ENCODE data around the gene POU2F1. TPM values are rescaled to one million over a fixed set of nuclear protein-coding genes. Genes with fewer than 3 reads are reported as not detected.

POU2F1 gene
- total and polyA plus RNA-seq, 7 donors = 2.3 to 35.5 (median 15.0) TPM

DNA sequence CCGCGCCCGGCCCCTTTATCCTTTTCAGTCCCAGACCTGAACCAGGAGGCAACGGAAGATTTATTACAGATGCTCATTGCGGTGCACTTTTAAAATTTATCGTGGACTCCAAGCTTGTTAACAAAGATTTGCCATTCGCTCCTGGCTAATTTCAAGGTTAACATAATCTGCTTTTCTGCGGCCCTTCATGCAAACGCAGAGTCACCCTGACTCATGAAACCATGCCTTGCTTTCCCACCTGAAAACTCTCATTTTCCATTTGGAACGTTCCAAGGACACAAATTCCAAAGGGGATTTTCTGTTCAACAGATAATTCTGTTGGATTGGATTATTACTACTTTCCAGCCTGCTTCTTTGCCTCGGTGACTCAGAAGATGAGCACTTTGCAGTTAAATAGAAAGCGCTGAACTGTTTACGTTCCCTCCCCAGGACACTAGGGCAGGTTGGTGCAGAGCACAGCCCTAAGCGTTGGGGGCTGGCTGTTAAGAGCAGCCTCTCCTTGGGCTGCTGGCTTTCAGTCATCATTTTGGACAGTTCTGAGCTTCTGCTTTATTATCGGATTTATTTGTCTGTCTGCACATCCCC is 246.5 kb downstream of the POU2F1 start:
- peak; percentile 12 for DNase-seq
- 85 to 91% methylated on average over 15 of the region's 15 CpGs for WGBS, 2 donors
- H3K36me3 ChIP-seq = no peaks in the 10 kb centered on the region
- peak overlapping the region in 2 of 4 donors; percentile 1 to 31 for H3K27ac ChIP-seq
- intact Hi-C loops (cut with DNase I) = no loop called here
- TF ChIP-seq POLR2AphosphoS5 (IDR thresholded peaks at IDR 0.05) (no peak), EP300 (IDR thresholded peaks at IDR 0.05) (no peak), POLR2A (IDR thresholded peaks at IDR 0.05) (no peak)
- TF ChIP-seq, protein P1, sequence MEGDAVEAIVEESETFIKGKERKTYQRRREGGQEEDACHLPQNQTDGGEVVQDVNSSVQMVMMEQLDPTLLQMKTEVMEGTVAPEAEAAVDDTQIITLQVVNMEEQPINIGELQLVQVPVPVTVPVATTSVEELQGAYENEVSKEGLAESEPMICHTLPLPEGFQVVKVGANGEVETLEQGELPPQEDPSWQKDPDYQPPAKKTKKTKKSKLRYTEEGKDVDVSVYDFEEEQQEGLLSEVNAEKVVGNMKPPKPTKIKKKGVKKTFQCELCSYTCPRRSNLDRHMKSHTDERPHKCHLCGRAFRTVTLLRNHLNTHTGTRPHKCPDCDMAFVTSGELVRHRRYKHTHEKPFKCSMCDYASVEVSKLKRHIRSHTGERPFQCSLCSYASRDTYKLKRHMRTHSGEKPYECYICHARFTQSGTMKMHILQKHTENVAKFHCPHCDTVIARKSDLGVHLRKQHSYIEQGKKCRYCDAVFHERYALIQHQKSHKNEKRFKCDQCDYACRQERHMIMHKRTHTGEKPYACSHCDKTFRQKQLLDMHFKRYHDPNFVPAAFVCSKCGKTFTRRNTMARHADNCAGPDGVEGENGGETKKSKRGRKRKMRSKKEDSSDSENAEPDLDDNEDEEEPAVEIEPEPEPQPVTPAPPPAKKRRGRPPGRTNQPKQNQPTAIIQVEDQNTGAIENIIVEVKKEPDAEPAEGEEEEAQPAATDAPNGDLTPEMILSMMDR (IDR thresholded peaks at IDR 0.05) = no peak
- no peaks in the 10 kb centered on the region for H3K27me3 ChIP-seq
- H3K4me3 ChIP-seq = no peak overlapping the region
- no peaks in the 10 kb centered on the region for H3K9me3 ChIP-seq
- peaks cover 0 to 6% (median 0%) of the 10 kb centered on the region in 4 donors for H3K4me1 ChIP-seq

DNA sequence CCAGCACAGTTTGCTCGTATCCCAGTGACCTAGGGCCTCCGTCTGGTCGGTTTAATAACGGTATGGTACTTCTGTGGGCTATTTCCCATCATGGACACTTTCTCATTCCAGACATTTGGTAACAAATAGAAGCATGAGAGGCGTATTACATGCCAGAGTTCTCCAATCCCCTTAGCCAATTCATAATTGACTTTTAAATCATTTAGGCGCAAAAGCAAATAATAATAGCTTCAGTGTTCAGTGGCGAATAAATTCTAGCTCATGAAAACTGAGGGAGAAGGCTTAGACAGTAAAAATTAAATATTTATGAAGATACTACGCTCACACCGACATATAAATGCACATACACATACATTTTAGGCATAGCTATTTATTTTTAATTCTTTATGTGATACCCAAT is 247.1 kb downstream of the POU2F1 start:
- no peak for TF ChIP-seq POLR2A (IDR thresholded peaks at IDR 0.05)
- no peak for TF ChIP-seq EP300 (IDR thresholded peaks at IDR 0.05)
- TF ChIP-seq POLR2AphosphoS5 (IDR thresholded peaks at IDR 0.05) = no peak
- TF ChIP-seq, protein P1 (IDR thresholded peaks at IDR 0.05) = no peak
- H3K36me3 ChIP-seq = no peaks in the 10 kb centered on the region
- no peak for DNase-seq
- H3K4me3 ChIP-seq = no peak overlapping the region
- no peaks in the 10 kb centered on the region for H3K9me3 ChIP-seq
- peak overlapping the region in 1 of 4 donors; percentile 31 for H3K27ac ChIP-seq
- intact Hi-C loops (cut with DNase I) = no loop called here
- WGBS, 2 donors = 79 to 84% methylated on average over 9 of the region's 9 CpGs
- peaks cover 0 to 6% (median 0%) of the 10 kb centered on the region in 4 donors for H3K4me1 ChIP-seq
- H3K27me3 ChIP-seq = no peaks in the 10 kb centered on the region

DNA sequence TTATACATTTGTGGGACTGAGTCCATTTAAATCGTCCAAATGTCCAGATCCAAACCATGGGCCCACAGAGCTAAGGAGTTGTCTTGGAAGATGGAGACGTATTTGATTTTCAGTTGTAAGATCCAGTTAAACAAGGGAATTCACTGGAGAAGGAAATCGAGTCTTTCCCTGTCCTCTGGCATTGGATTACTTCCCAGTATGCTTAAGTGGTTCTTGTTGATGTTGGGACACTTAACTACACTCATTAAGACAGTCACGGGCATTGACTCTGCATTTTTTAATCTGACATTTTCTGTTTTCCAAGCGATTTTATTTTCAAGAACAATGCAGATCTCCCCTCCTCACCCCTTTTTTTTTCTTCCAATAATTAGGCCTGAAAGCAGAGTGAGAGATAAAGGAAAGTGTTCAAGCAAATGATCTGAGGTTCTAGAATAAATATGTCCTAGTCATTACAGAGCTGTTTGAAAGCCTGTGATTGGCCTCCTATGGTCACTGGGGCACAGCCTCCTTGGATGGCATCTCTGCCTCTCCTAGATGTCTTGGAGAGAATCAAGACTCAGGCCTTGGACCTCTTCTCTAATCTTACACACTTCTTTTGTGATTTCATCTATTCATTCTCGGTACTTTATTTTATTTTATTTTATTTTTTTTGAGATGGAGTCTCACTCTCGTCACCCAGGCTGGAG is 248.7 kb downstream of the POU2F1 start:
- TF ChIP-seq POLR2A (IDR thresholded peaks at IDR 0.05) = no peak
- no peak for TF ChIP-seq POLR2AphosphoS5 (IDR thresholded peaks at IDR 0.05)
- no peak for TF ChIP-seq EP300 (IDR thresholded peaks at IDR 0.05)
- TF ChIP-seq, protein P1 (IDR thresholded peaks at IDR 0.05) = no peak
- Histone ChIP-seq H3K27ac (no peak overlapping the region), H3K36me3 (no peaks in the 10 kb centered on the region), H3K4me3 (no peak overlapping the region), H3K27me3 (no peaks in the 10 kb centered on the region), H3K9me3 (no peaks in the 10 kb centered on the region), H3K4me1 (peaks cover 0 to 6% (median 0%) of the 10 kb centered on the region in 4 donors)
- WGBS, 2 donors = 79 to 81% methylated on average over 7 of the region's 7 CpGs
- DNase-seq = peak; percentile 2
- intact Hi-C loops (cut with DNase I) = no loop called here

DNA sequence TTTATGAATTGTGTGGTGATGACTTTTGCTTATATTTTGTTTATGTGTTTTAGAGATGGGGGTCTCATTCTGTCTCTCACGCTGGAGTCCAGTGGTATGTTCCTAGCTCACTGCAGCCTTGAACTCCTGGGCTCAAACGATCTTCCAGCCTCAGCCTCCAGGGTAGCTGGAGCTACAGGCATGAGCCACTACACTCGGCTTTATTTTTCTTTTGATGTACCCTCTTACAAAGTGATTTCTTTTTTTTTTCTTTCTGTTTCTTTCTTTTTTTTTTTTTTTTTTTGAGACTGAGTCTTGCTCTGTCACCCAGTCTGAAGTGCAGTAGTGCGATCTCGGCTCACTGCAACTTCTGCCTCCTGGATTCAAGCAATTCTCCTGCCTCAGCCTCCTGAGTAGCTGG is 250.9 kb downstream of the POU2F1 start:
- H3K4me1 ChIP-seq = peaks cover 0 to 6% (median 0%) of the 10 kb centered on the region in 4 donors
- intact Hi-C loops (cut with DNase I) = no loop called here
- no peaks in the 10 kb centered on the region for H3K9me3 ChIP-seq
- no peak for DNase-seq
- H3K36me3 ChIP-seq = no peaks in the 10 kb centered on the region
- H3K27me3 ChIP-seq = no peaks in the 10 kb centered on the region
- no peak overlapping the region for H3K4me3 ChIP-seq
- 77 to 86% methylated on average over 5 of the region's 5 CpGs for WGBS, 2 donors
- TF ChIP-seq POLR2AphosphoS5 (IDR thresholded peaks at IDR 0.05) (no peak), EP300 (IDR thresholded peaks at IDR 0.05) (no peak), POLR2A (IDR thresholded peaks at IDR 0.05) (no peak)
- TF ChIP-seq, protein P1 (IDR thresholded peaks at IDR 0.05) = no peak
- H3K27ac ChIP-seq = no peak overlapping the region

Data from sigmoid colon (tissue), 7 donors.